Ishikawa (cell line): ENCODE results near the gene RBL1.

Experiments used
- CEBPB ChIP-seq: IDR thresholded peaks from 2 replicates; pipeline ENCODE4 v1.6.1; 2012
- EGR1 ChIP-seq: IDR thresholded peaks from 2 replicates; pipeline ENCODE4 v1.6.1; 2012
- EP300 ChIP-seq: IDR thresholded peaks from 2 replicates; pipeline ENCODE4 v1.6.1; 2012; ENCODE audit warnings: borderline replicate concordance
- FOXM1 ChIP-seq: IDR thresholded peaks from 2 replicates; pipeline ENCODE4 v1.6.1; 2012; ENCODE audit warnings: low read depth, borderline replicate concordance
- MAX ChIP-seq: IDR thresholded peaks from 2 replicates; pipeline ENCODE4 v1.6.1; 2012
- NFIC ChIP-seq: IDR thresholded peaks from 2 replicates; pipeline ENCODE4 v1.6.1; 2012
- RAD21 ChIP-seq: IDR thresholded peaks from 2 replicates; pipeline ENCODE4 v1.6.1; 2012; ENCODE audit warnings: low read depth
- TAF1 ChIP-seq: IDR thresholded peaks from 2 replicates; pipeline ENCODE4 v1.6.1; 2012; ENCODE audit warnings: low read depth, mild to moderate bottlenecking
- TCF12 ChIP-seq: IDR thresholded peaks from 2 replicates; pipeline ENCODE4 v1.6.1; 2012; ENCODE audit warnings: low read depth
- TEAD4 ChIP-seq: IDR thresholded peaks from 2 replicates; pipeline ENCODE4 v1.6.1; 2012
- YY1 ChIP-seq: IDR thresholded peaks from 2 replicates; pipeline ENCODE4 v1.6.1; 2012; ENCODE audit warnings: low read depth
- ZBTB7A ChIP-seq: IDR thresholded peaks from 2 replicates; pipeline ENCODE4 v1.6.1; 2012; ENCODE audit warnings: low read depth
- TF ChIP-seq, protein P1 (sequence below): IDR thresholded peaks from 2 replicates; pipeline ENCODE4 v1.6.1; 2012; ENCODE audit warnings: low read depth, mild to moderate bottlenecking

DNA sequence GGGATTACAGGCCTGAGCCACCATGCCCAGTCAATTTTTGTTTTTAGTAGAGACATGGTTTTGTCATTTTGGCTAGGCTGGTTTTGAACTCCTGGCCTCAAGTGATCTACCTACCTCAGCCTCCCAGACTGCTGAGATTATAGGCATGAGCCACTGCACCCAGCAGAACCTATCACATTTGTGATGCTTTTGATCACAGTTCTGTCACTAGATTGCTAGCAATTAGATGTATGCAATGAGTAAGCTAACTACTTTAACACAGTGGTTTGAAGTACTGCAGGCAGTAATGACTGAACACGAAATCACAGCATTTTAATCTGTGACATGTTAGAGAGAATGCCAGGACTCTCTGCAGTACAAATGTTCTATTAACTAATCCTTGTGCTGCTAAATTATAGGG lies 124.7 kb downstream of the RBL1 start:
- TF ChIP-seq CEBPB, result no peak
- TF ChIP-seq TCF12, result no peak
- TF ChIP-seq NFIC, result no peak
- no peak for TF ChIP-seq TEAD4
- TF ChIP-seq EP300, result no peak
- TF ChIP-seq, protein P1, sequence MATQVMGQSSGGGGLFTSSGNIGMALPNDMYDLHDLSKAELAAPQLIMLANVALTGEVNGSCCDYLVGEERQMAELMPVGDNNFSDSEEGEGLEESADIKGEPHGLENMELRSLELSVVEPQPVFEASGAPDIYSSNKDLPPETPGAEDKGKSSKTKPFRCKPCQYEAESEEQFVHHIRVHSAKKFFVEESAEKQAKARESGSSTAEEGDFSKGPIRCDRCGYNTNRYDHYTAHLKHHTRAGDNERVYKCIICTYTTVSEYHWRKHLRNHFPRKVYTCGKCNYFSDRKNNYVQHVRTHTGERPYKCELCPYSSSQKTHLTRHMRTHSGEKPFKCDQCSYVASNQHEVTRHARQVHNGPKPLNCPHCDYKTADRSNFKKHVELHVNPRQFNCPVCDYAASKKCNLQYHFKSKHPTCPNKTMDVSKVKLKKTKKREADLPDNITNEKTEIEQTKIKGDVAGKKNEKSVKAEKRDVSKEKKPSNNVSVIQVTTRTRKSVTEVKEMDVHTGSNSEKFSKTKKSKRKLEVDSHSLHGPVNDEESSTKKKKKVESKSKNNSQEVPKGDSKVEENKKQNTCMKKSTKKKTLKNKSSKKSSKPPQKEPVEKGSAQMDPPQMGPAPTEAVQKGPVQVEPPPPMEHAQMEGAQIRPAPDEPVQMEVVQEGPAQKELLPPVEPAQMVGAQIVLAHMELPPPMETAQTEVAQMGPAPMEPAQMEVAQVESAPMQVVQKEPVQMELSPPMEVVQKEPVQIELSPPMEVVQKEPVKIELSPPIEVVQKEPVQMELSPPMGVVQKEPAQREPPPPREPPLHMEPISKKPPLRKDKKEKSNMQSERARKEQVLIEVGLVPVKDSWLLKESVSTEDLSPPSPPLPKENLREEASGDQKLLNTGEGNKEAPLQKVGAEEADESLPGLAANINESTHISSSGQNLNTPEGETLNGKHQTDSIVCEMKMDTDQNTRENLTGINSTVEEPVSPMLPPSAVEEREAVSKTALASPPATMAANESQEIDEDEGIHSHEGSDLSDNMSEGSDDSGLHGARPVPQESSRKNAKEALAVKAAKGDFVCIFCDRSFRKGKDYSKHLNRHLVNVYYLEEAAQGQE, result no peak
- TF ChIP-seq YY1, result no peak
- TF ChIP-seq RAD21, result no peak
- no peak for TF ChIP-seq FOXM1
- TF ChIP-seq EGR1, result no peak
- no peak for TF ChIP-seq ZBTB7A
- no peak for TF ChIP-seq TAF1
- no peak for TF ChIP-seq MAX
